HL-60/S4 treated with retinoic acid at 250 ng/mL for 4 days and 3 days (cell line): ENCODE measurements around the gene PEX11G.

ENCODE experiments used
- in situ Hi-C: fragments of 300-500 bp; cut with MboI; formaldehyde crosslinking; loops from 2 replicates; pipeline ENCODE4 v1.7.0; 2022; ENCODE audit warnings: low sequenced_read_pairs

Gene PEX11G

GRCh38 chr19:7500811-7501450 lies 12.1 kb upstream of the PEX11G start:
- in situ Hi-C loops = no loop called here

- in situ Hi-C loops = no loop called here
Observed at GRCh38 chr19:7497292-7497691, 8.5 kb upstream of the PEX11G start.

- in situ Hi-C loops = no loop called here
Observed at GRCh38 chr19:7494416-7495098, 5.7 kb upstream of the PEX11G start.

GRCh38 chr19:7492558-7492957 lies 3.7 kb upstream of the PEX11G start:
- in situ Hi-C loops = no loop called here

- in situ Hi-C loops = no loop called here
Observed at GRCh38 chr19:7492142-7492541, 3.3 kb upstream of the PEX11G start.

- in situ Hi-C loops = no loop called here
Observed at GRCh38 chr19:7489609-7490044, 792 bp upstream of the PEX11G start.

GRCh38 chr19:7486923-7487322 lies 1.9 kb downstream of the PEX11G start:
- in situ Hi-C loops = no loop called here

- in situ Hi-C loops = no loop called here
Observed at GRCh38 chr19:7483720-7484201, 5.1 kb downstream of the PEX11G start.

GRCh38 chr19:7482584-7483439 lies 6.0 kb downstream of the PEX11G start:
- in situ Hi-C loops = no loop called here

GRCh38 chr19:7480970-7481255 lies 7.9 kb downstream of the PEX11G start:
- in situ Hi-C loops = no loop called here

GRCh38 chr19:7480222-7480969 lies 8.4 kb downstream of the PEX11G start:
- in situ Hi-C loops = no loop called here

GRCh38 chr19:7478843-7479227 lies 10.0 kb downstream of the PEX11G start:
- in situ Hi-C loops = no loop called here

- in situ Hi-C loops = no loop called here
Observed at GRCh38 chr19:7478173-7478842, 10.5 kb downstream of the PEX11G start.

- in situ Hi-C loops = no loop called here
Observed at GRCh38 chr19:7477758-7478157, 11.1 kb downstream of the PEX11G start.

GRCh38 chr19:7476777-7477494 lies 11.9 kb downstream of the PEX11G start:
- in situ Hi-C loops = no loop called here

GRCh38 chr19:7476241-7476640 lies 12.6 kb downstream of the PEX11G start:
- in situ Hi-C loops = no loop called here

- in situ Hi-C loops = no loop called here
Observed at GRCh38 chr19:7475665-7476064, 13.2 kb downstream of the PEX11G start.

- in situ Hi-C loops = no loop called here
Observed at GRCh38 chr19:7471696-7472615, 16.9 kb downstream of the PEX11G start.
